NCI-H345 (cell line): ENCODE data around the gene TAF11L9.
"Not testable (repeated sequence)": the region's sequence is repeated elsewhere in the genome, so short reads cannot be mapped to it uniquely, and the experiment has no call there.

Source experiments
- DNase-seq: peaks from one replicate; lab custom pipeline; 2025; lab: John Stamatoyannopoulos, UW

The TAF11L9 gene

GRCh38 chr5:17594255-17594654 lies at the start of gene TAF11L9:
TSS of gene TAF11L9 (minus strand) at chr5:17594394.
- DNase-seq: not testable (repeated sequence)

GRCh38 chr5:17634160-17634559 lies 40.0 kb upstream of the TAF11L9 start, which contains the start of gene TAF11L14:
TSS of gene TAF11L14 (plus strand) at chr5:17634460.
- no peak for DNase-seq

GRCh38 chr5:17631788-17632187 lies 37.6 kb upstream of the TAF11L9 start, which contains the start of gene TAF11L13:
TSS of gene TAF11L13 (plus strand) at chr5:17632088.
- DNase-seq: not testable (repeated sequence)

GRCh38 chr5:17625686-17626085 lies 31.5 kb upstream of the TAF11L9 start:
- DNase-seq: no peak

- DNase-seq: no peak
These were observed 26.4 kb upstream of the TAF11L9 start for GRCh38 chr5:17620627-17621026.

GRCh38 chr5:17619354-17619753 lies 25.2 kb upstream of the TAF11L9 start:
- DNase-seq: no peak

GRCh38 chr5:17614872-17615605 lies 20.8 kb upstream of the TAF11L9 start:
- no peak for DNase-seq

GRCh38 chr5:17610092-17610491 lies 15.9 kb upstream of the TAF11L9 start, which contains the start of gene TAF11L12:
TSS of gene TAF11L12 (plus strand) at chr5:17610392.
- DNase-seq: not testable (repeated sequence)

GRCh38 chr5:17607461-17607860 lies 13.3 kb upstream of the TAF11L9 start:
- not testable (repeated sequence) for DNase-seq

- DNase-seq: no peak
These were observed 10.8 kb upstream of the TAF11L9 start for GRCh38 chr5:17604951-17605350.

- not testable (repeated sequence) for DNase-seq
These were observed 9.7 kb upstream of the TAF11L9 start, which contains the start of gene TAF11L11 for GRCh38 chr5:17603880-17604279. TSS of gene TAF11L11 (plus strand) at chr5:17604183.

- not testable (repeated sequence) for DNase-seq
These were observed 3.5 kb upstream of the TAF11L9 start, which contains the start of gene TAF11L10 for GRCh38 chr5:17597728-17598127. TSS of gene TAF11L10 (minus strand) at chr5:17597828.

- not testable (repeated sequence) for DNase-seq
These were observed 3.3 kb downstream of the TAF11L9 start, which contains the start of gene TAF11L8 for GRCh38 chr5:17590860-17591259. TSS of gene TAF11L8 (minus strand) at chr5:17590960.

- DNase-seq: not testable (repeated sequence)
These were observed 8.5 kb downstream of the TAF11L9 start, which contains the start of gene TAF11L7 for GRCh38 chr5:17585658-17586057. TSS of gene TAF11L7 (minus strand) at chr5:17585758.
